GM21381 (cell line): ENCODE data around the gene TCHH.
"Not testable (repeated sequence)": the region's sequence is repeated elsewhere in the genome, so short reads cannot be mapped to it uniquely, and the experiment has no call there.

Experiments used
- ATAC-seq: cut with Tn5 transposase; IDR thresholded peaks from one replicate; pipeline ENCODE4 v1.9.1; 2021; ENCODE audit warnings: mild to moderate bottlenecking, moderate library complexity; ENCODE audit not compliant: unreplicated experiment

TCHH gene

DNA sequence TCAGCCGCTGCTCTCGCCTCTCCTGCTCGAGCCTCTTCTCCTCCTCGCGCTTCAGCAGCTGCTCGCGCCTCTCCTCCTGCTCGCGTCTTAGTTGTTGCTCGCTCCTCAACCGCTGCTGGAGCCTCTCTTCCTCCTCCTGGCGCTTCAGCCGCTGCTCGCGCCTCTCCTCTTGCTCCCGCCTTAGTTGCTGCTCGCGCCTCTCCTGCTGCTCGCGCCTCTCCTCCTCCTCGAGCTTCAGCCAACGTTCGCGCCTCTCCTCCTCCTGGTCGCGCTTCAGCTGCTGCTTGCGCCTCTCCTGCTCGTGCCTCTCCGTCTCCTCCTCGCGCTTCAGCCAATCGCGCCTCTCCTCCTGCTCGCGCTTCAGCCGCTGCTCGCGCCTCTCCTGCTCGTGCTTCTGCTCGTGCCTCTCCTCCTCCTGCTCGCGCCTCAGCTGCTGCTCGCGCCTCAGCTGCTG is 3.7 kb downstream of the TCHH start:
- no peak for ATAC-seq

DNA sequence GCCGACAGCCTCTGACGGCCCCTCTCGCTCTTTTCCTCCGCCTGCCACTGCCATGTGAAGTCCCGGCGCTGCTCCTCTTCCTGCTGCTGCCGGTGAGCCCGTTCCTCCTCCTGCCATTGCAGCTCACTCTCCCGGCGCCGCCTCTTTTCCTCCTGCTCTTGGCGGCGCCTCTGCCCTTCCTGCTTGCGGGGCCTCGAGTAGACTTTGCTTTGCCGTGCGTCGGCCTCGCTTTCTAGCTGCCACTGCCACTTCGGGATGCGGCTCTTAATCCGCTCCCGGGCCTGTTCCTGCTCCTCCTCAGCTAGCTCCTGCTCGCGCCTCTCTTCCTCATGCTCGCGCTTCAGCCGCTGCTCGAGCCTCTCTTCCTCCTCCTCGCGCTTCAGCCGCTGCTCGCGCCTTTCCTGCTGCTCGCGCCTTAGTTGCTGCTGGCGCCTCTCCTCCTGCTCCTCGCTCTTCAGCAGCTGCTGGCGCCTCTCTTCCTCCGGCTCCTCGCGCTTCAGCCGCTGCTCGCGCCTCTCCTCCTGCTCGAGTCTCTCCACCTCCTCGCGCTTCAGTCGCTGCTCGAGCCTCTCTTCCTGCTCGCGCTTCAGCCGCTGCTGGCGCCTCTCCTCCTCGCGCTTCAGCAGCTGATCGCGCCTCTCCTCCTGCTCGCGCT is 4.3 kb downstream of the TCHH start:
- ATAC-seq, result no peak

DNA sequence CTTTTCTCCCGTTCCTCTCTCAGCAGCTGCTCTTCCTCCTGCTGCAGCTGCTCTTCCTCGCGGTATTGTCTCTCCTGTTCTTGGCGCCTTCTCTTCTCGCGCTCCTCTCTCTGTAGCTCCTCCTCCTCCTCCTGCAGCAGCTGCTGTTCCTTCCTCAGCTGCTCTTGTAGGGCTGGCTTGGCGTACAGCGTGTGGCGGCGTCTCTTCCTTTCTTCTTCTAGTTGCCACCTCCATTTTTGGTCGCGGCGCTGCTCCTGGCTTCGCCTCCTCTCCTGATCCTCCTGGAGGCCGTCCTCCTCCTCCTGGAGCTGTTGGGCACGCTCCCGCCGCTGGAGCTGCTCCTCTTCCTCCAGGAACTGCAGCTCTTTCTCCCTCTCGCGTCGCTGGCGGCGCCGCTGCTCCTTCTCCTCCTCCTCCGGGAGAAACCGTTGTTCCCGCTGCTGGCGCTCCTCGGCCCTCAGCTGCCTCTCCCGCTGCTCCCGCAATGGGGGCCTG is 4.8 kb downstream of the TCHH start:
- ATAC-seq, result no peak

DNA sequence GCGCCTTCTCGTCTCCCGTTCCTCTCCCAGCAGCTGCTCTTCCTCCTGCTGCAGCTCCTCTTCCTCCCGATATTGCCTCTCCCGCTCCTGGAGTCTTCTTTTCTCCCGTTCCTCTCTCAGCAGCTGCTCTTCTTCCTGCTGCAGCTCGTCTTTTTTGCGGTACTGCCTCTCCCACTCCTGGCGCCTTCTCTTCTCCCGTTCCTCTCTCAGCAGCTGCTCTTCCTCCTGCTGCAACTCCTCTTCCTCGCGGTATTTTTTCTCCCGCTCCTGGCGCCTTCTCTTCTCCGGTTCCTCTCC is 5.3 kb downstream of the TCHH start:
- no peak for ATAC-seq

- ATAC-seq, result no peak
Observed at GRCh38 chr1:152109231-152109997, 5.8 kb downstream of the TCHH start.

DNA sequence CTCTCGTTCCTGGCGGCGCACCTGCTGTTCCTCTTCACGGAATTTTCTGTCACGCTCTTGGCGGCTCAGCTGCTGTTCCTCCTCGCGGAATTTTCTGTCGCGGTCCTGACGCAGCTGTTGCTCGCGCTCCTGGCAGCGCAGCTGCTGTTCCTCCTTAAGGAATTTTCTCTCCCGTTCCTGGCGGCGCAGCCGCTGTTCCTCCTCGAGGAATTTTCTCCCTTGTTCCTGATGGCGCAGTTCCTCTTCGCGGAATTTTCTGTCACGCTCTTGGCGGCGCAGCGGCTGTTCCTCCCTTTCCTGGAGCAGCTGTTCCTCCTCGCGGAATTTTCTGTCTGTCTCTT is 6.4 kb downstream of the TCHH start:
- ATAC-seq, result no peak

- no peak for ATAC-seq
Observed at GRCh38 chr1:152107984-152108881, 7.0 kb downstream of the TCHH start.

DNA sequence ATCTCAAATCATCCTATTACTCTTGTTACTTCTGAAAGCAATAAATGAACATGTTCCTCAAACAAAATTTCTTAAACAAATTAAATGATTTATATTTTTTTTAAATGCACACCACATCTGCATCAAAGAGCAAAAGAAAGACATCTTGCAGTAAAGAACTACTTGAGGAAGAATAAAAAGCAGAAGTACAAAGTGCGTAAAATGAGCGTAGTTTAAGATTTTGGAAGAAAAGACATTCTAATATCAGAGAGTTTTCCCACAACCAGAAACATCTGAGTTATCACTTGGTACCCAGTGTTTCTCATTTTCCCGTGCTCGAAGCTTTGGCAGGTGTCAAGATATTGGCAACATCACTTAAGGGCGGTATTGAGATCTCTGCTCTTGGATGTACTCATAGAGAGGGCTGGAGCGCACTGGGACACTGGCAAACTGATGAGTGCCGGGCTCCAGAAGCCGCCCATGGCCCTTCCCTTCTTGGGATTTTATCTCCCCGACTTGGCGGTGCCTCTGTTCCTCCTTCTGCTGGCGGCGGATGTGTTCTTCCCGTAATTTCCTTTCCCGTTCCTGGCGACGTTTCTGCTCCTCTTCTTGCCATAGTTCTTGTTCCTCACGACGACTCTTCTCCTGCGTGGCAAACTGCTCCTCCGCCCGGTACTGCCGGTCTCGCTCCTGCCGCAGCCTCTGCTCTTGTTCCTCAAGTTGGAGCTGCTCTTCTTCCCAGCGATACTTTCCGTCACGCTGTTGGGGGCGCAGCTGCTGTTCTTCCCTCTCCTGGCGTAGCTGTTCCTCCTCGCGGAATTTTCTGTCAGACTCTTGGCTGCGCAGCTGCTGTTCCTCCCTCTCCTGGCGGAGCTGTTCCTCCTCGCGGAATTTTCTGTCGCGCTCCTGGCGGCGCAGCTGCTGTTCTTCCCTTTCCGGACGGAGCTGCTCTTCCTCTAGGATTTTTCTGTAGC is 7.9 kb downstream of the TCHH start:
- ATAC-seq, result no peak

DNA sequence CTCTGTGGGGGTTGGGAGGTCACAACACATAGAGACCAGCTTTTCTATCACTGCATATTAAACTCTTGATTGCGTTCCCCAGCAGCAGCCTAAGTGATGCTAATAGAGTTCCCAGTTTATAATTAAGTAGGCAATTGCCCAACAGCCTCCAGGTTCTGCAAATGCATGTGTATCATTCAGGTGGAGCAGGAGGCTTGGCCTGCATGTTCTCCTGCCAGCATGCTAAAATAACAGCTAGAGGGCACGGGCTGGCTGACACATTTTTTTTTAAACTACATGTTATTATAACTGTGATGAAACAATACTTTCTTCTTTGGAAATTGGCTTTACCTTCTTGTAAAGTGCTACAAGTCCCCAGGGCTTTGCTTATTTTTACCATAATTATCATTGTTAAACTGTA is 10.4 kb downstream of the TCHH start:
- ATAC-seq, result no peak

- ATAC-seq, result no peak
Observed at GRCh38 chr1:152096931-152097330, 18.3 kb downstream of the TCHH start.

GRCh38 chr1:152089014-152089674 is 26.1 kb downstream of the TCHH start, which contains the start of gene TCHHL1:
TCHHL1 (minus strand) TSS chr1:152089064; CDS start chr1:152088143, 921 bp downstream.
- ATAC-seq, result no peak

GRCh38 chr1:152086760-152087159 is 28.5 kb downstream of the TCHH start:
- ATAC-seq, result no peak

DNA sequence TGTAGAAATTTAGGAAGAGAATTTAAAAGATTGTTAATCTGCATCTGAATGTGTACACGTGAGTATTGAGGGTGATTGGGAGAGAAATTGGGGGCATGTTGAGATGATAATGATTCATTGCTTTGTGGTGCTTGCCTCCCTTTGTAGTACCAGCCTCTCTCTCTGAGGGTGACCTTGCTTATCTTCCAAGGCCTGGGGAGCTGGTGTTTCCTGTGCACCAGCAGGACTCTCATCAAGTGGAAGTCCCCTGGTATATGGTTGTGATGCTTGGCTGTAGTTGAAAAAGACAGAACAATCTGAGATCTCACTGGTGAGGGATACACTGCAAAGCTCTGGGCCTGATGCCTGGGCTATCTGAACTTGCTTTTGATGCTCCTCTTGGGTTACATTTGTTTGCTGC is 30.4 kb downstream of the TCHH start:
- no peak for ATAC-seq

DNA sequence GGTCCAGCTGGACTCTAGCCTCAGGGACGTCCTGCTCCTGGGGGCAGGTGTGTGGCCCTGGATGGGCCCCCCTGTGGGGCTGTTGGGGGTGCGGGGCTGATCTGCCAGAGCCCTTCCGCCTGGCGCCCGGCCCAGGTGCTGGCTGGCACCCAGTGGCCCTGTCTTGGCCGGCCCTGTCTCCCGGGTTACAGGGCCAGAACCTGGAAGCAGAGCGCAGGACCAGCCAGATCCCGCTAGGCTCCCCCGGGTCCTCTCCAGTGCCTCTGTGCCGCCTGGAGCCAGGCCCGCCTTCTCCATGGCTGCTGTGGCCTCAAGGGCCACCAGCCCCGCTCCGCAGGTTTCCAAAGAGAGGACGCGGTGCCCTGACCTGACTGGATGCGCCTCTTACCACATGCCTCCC is 34.2 kb downstream of the TCHH start:
- not testable (repeated sequence) for ATAC-seq

- ATAC-seq, result not testable (repeated sequence)
Observed at GRCh38 chr1:152080494-152080893, 34.8 kb downstream of the TCHH start.

DNA sequence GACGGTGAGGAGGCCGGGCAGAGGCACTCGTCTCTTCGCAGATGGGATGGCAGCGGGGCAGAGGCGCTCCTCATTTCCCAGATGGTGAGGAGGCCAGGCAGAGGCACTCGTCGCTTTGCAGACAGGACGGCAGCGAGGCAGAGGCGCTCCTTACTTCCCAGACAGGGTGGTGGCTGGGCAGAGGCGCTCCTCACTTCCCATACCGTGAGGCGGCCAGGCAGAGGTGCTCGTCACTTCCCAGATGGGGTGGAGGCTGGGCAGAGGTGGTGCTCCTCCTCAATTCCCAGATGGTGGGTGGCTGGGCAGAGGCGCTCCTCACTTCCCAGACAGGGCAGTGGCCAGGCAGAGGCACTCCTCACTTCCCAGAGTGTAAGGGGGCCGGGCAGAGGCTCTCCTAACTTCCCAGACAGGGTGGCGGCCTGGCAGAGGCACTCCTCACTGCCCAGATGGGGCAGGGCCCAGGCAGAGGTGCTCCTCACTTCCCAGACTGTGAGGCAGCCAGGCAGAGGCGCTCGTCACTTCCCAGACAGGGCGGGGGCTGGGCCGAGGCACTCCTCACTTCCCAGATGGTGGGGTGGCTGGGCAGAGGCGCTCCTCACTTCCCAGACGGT is 36.3 kb downstream of the TCHH start:
- no peak for ATAC-seq

- no peak for ATAC-seq
Observed at GRCh38 chr1:152072311-152072710, 42.9 kb downstream of the TCHH start.

GRCh38 chr1:152071123-152071522 is 44.1 kb downstream of the TCHH start:
- ATAC-seq, result no peak

- ATAC-seq, result no peak
Observed at GRCh38 chr1:152067929-152068328, 47.3 kb downstream of the TCHH start.
